Stimulated activated effector memory CD8-positive, alpha-beta T cell treated with anti-CD3 and anti-CD28 coated beads, Interleukin-12 subunit alpha, Interleukin-12 subunit beta, amount 100 ng/mL, for 72 hours (primary cell): ENCODE results near the gene UBALD1.

Experiments
- ATAC-seq: fragments of 150-1000 bp; cut with Tn5 transposase; 2 replicates; pipeline ENCODE4 v1.10.0; 2021
- DNase-seq, 2 donors: peaks; one replicate each; pipeline ENCODE4 v3.0.0; 2021 to 2022; ENCODE audit warnings: low spot score in 2 of 2
- H3K27ac Mint-ChIP-seq: one replicate; pipeline ENCODE4 v1.8.0; 2022; ENCODE audit warnings: mild to moderate bottlenecking, mixed read lengths
- H3K36me3 Mint-ChIP-seq: one replicate; pipeline ENCODE4 v1.8.0; 2022; ENCODE audit warnings: mild to moderate bottlenecking, mixed read lengths
- H3K4me1 Mint-ChIP-seq: one replicate; pipeline ENCODE4 v1.8.0; 2022; ENCODE audit warnings: mixed read lengths
- H3K4me3 Mint-ChIP-seq: one replicate; pipeline ENCODE4 v1.8.0; 2022; ENCODE audit warnings: mild to moderate bottlenecking, mixed read lengths
- H3K9me3 Mint-ChIP-seq: one replicate; pipeline ENCODE4 v1.8.0; 2022; ENCODE audit warnings: mixed read lengths

Gene UBALD1

GRCh38 chr16:4628283-4628682 is 13.6 kb upstream of the UBALD1 start:
- Mint-ChIP-seq H3K27ac (no peak overlapping the region), H3K4me1 (peaks cover 26% of the 10 kb centered on the region), H3K9me3 (no peaks in the 10 kb centered on the region), H3K4me3 (no peak overlapping the region), H3K36me3 (peaks cover 39% of the 10 kb centered on the region)
- no peak for ATAC-seq
- no peak for DNase-seq

- H3K4me3 Mint-ChIP-seq, result peak overlapping the region; percentile 98
- no peak for ATAC-seq
Observed at GRCh38 chr16:4626396-4626795, 11.7 kb upstream of the UBALD1 start.

GRCh38 chr16:4625560-4626159 is 11.0 kb upstream of the UBALD1 start:
- Mint-ChIP-seq H3K4me3 (peak overlapping the region; percentile 98), H3K4me1 (peaks cover 26% of the 10 kb centered on the region), H3K36me3 (peaks cover 39% of the 10 kb centered on the region), H3K9me3 (no peaks in the 10 kb centered on the region), H3K27ac (peak overlapping the region; percentile 97)
- DNase-seq (no peak), ATAC-seq (no peak)

More at GRCh38 chr16:4626396-4626795, 11.7 kb upstream of the UBALD1 start:
- Mint-ChIP-seq H3K4me1 (peaks cover 26% of the 10 kb centered on the region), H3K27ac (peak overlapping the region; percentile 97), H3K36me3 (peaks cover 39% of the 10 kb centered on the region), H3K9me3 (no peaks in the 10 kb centered on the region)
- DNase-seq, result no peak

GRCh38 chr16:4624827-4625559 is 10.3 kb upstream of the UBALD1 start:
- peak overlapping the region; percentile 99 for H3K27ac Mint-ChIP-seq
- peak; percentile 73 for ATAC-seq
- H3K4me3 Mint-ChIP-seq, result peak overlapping the region; percentile 98
- H3K36me3 Mint-ChIP-seq, result peaks cover 39% of the 10 kb centered on the region
- DNase-seq, result peak; percentile 74 to 93
- H3K9me3 Mint-ChIP-seq, result no peaks in the 10 kb centered on the region
- peaks cover 26% of the 10 kb centered on the region for H3K4me1 Mint-ChIP-seq

DNA sequence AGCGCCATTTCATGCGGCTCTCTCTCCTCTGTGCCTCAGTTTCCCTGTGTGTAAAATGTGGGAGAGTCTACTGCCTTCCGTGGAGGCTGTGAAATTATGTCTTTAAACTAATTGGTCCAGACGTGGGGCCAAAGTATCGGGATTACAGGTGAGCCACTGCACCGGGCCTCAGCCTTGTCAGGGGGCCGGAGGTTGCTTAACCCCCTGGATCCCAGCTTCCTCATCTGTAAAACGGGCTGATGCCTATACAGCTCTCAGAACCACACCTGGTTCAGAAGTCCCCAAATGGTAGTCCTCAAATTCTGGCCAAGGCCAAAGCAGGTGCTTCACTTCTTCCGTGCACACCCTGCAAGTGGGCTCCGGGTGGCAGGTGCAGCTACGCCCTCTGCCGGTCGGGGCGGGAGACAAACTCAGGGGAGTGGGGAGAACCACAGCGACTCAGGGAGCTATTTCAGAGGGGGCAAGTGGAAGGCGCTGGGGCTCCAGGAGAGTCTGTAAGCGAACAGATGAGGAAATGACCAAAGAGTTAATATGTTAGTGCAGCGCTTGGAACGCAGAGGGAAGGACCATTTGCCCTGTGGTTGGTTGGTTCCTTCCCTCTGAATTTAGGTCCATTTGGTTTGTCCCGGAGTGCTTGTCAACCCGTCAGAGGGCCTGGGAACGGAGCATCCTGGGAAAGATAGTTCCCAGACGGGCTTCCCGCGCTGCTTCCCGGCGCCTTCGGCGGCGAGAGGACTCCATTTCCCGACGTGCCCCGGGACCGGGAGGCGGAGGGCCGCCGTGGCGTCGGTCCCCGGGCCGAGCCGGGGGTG is 9.5 kb upstream of the UBALD1 start, which contains the start of gene MGRN1:
Gene MGRN1 (plus strand): TSS at position 812 of the 812 bp plus-strand sequence. CDS start 135 bp downstream, outside the sequence.
- peaks cover 26% of the 10 kb centered on the region for H3K4me1 Mint-ChIP-seq
- ATAC-seq (peak; percentile 83), DNase-seq (peak; percentile 88 to 95)
- no peaks in the 10 kb centered on the region for H3K9me3 Mint-ChIP-seq
- H3K4me3 Mint-ChIP-seq, result peak within 1 kb of the TSS; percentile 98
- H3K36me3 Mint-ChIP-seq, result peaks cover 33% of the 10 kb centered on the region
- peak within 1 kb of the TSS; percentile 99 for H3K27ac Mint-ChIP-seq

DNA sequence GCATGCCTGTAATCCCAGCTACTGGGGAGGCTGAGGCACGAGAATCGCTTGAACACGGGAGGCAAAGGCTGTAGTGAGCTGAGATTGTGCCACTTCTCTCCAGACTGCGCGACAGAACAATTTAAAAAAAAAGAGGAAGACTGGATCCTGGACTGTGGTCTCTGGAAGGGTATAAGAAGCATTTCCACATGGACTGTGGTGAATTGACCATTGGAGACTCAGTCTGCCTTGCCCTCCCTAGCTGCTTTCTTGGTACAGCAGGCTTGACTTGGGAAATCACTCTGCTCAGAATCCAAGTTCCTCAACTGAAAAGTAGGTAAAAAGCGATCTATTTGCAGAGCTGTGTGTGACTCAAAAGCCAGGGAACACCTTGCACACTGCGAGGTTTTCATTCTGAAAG is 8.9 kb upstream of the UBALD1 start:
- peaks cover 26% of the 10 kb centered on the region for H3K4me1 Mint-ChIP-seq
- no peaks in the 10 kb centered on the region for H3K9me3 Mint-ChIP-seq
- peaks cover 27% of the 10 kb centered on the region for H3K36me3 Mint-ChIP-seq
- H3K4me3 Mint-ChIP-seq, result peak overlapping the region; percentile 98
- peak overlapping the region; percentile 37 for H3K27ac Mint-ChIP-seq
- ATAC-seq (no peak), DNase-seq (no peak)

DNA sequence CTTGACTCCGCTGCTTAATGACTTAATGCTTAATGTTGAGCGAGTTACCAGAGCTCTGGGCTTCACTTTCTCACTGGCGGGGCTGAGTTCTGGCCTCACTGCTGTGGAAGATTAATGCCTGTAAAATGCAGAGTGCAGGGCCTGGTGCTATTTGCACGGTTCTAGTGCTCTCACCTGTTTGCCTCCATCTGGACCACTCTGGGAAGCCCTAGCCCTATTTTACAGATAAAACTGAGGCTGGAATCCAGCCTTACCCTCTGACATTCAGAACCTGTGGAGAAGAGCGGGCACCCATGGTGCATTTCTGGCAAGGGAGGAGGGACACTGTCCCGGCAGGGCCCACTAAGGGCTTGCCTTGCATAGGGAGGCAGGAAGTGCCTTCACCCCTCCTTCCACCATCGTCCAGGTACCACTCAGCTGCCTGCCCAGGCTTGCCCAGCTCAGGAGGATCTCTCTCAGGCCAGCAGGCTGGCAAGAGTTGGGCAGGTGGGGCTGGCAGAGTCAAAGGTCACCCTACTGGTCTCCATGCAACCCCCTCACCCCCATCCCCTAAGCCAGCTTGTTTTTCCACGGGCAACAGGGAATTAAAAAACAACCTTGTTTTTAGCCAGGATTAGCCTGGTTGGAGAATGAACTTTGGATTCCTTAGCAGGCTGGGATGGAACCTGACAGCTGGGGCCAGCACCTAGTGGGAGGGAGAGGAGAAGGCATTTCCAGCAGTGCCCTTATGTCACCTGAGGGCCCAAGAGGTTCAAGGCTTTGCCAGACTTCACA is 4.1 kb upstream of the UBALD1 start:
- no peak overlapping the region for H3K4me3 Mint-ChIP-seq
- no peaks in the 10 kb centered on the region for H3K9me3 Mint-ChIP-seq
- ATAC-seq, result no peak

DNA sequence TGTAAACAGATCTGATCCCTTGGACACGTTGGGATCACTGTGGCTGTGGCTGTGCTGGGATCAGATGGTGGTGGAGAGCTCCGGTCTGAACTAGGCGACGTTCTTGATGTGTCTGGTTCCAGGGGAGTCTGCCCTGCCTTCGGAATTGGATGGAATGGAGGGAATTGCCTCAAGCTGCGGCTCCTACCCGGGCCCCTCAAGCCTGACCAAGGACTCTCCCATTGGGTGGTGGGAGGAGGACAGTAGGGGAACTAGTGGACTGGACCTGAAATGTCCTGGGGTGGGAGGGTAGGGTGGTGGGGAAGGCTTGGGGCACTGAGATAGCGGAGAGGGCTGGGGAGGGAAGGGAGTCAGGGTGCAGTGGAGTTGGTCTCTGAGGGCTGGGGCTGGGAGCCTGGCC is 3.2 kb upstream of the UBALD1 start:
- Mint-ChIP-seq H3K9me3 (no peaks in the 10 kb centered on the region), H3K4me3 (no peak overlapping the region), H3K27ac (no peak overlapping the region)

More for the DNA sequence above, 4.1 kb upstream of the UBALD1 start:
- H3K27ac Mint-ChIP-seq, result no peak overlapping the region
- peaks cover 6% of the 10 kb centered on the region for H3K36me3 Mint-ChIP-seq
- peaks cover 27% of the 10 kb centered on the region for H3K4me1 Mint-ChIP-seq
- DNase-seq, result no peak

DNA sequence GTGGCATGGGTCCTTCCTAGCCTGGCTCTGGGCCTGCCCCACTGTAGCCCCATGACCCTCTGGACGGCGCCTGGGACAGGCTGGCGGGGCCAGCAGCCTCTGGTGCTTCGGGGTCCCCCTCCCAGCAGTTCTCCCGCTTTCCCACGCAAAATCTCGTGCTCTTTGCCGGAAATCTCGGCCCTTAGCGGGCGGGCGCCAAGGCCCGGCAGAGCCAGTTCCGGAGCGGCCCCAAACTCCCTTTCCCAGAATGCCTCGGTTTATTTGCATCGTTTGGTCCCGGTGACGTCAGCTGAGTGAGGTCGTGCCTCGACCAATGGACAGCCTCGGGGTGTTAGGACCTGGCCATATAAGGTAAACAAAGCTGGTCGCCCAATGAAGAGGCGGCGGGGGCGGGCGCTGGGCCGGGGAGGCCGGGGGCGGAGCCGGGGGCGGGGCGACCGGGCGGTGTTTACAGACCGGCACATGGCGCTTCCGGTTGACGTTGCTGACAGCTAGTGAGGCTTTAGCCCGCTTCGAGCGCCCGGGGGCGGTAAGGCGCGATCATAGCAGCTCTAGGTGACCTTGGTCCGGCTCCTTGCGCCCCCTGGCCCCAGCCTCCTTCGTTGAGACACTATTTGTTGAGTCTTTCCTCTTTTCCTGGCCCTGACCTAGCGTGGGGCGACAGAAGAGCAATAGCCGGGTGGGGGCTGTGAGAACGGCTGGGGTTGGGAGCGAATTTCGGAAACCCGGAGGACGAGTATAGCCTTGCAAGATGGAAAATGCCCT is 1.5 kb upstream of the UBALD1 start:
- ATAC-seq (peak; percentile 90), DNase-seq (peak; percentile 91 to 98)
- H3K4me1 Mint-ChIP-seq, result peaks cover 29% of the 10 kb centered on the region

More for the DNA sequence above, 3.2 kb upstream of the UBALD1 start:
- ATAC-seq (no peak), DNase-seq (no peak)
- Mint-ChIP-seq H3K36me3 (peaks cover 6% of the 10 kb centered on the region), H3K4me1 (peaks cover 26% of the 10 kb centered on the region)

GRCh38 chr16:4615384-4616046 is 827 bp upstream of the UBALD1 start:
- ATAC-seq (no peak), DNase-seq (peak; percentile 26 to 58)
- Mint-ChIP-seq H3K27ac (peak overlapping the region; percentile 98), H3K36me3 (peaks cover 12% of the 10 kb centered on the region), H3K4me3 (peak overlapping the region; percentile 88), H3K9me3 (no peaks in the 10 kb centered on the region), H3K4me1 (peaks cover 33% of the 10 kb centered on the region)

More for the DNA sequence above, 1.5 kb upstream of the UBALD1 start:
- Mint-ChIP-seq H3K4me3 (peak overlapping the region; percentile 88), H3K9me3 (no peaks in the 10 kb centered on the region), H3K36me3 (peaks cover 9% of the 10 kb centered on the region), H3K27ac (peak overlapping the region; percentile 98)

GRCh38 chr16:4613636-4614570 is 785 bp downstream of the UBALD1 start:
- ATAC-seq (no peak), DNase-seq (peak; percentile 25 to 68)
- Mint-ChIP-seq H3K4me3 (peak overlapping the region; percentile 88), H3K27ac (peak overlapping the region; percentile 98), H3K4me1 (peaks cover 33% of the 10 kb centered on the region), H3K9me3 (no peaks in the 10 kb centered on the region), H3K36me3 (peaks cover 12% of the 10 kb centered on the region)

GRCh38 chr16:4612977-4613635 is 1.6 kb downstream of the UBALD1 start:
- peaks cover 33% of the 10 kb centered on the region for H3K4me1 Mint-ChIP-seq
- ATAC-seq, result no peak
- H3K9me3 Mint-ChIP-seq, result no peaks in the 10 kb centered on the region
- peaks cover 18% of the 10 kb centered on the region for H3K36me3 Mint-ChIP-seq
- no peak for DNase-seq
- H3K27ac Mint-ChIP-seq, result no peak overlapping the region
- peak overlapping the region; percentile 88 for H3K4me3 Mint-ChIP-seq
